Adipose tissue (tissue), 3 donors: ENCODE measurements around the gene OR52N5. TPM values are rescaled to one million over a fixed set of nuclear protein-coding genes. Genes with fewer than 3 reads are reported as not detected.

ENCODE experiments used
- H3K27ac ChIP-seq: one replicate; pipeline ENCODE4 v1.5.1; 2013; ENCODE audit warnings: low read depth, low read length
- WGBS, 3 donors: extraction: QIAGEN DNeasy Blood & Tissue Kit; methylation state at CpG; one replicate each; pipeline ENCODE4 v1.1.7; 2013; 5-methylcytosine and 5-hydroxymethylcytosine counted together
- polyA plus RNA-seq, 3 donors: library from polyadenylated mRNA; stranded (reverse); fragments of 200-250 nt; gene quantifications; one replicate each; pipeline ENCODE4 v1.2.3, GENCODE V29; 2013
- donor health status: healthy with polysubstance abuse.
- donor health status: Bipolar disorder and iron deficiency.
- donor health status: healthy.

The OR52N5 gene
- polyA plus RNA-seq, 3 donors, result 0.04 TPM; not detected in 2

GRCh38 chr11:5736396-5736795, 46.8 kb downstream of the OR52N5 start, which contains the start of gene OR56B1:
OR56B1 (plus strand) TSS chr11:5736448; CDS start chr11:5736517, 69 bp downstream.
- WGBS, 3 donors, result 79 to 91% (median 84%) methylated on average over 1 of the region's 1 CpG
- H3K27ac ChIP-seq, result no peak within 1 kb of the TSS

DNA sequence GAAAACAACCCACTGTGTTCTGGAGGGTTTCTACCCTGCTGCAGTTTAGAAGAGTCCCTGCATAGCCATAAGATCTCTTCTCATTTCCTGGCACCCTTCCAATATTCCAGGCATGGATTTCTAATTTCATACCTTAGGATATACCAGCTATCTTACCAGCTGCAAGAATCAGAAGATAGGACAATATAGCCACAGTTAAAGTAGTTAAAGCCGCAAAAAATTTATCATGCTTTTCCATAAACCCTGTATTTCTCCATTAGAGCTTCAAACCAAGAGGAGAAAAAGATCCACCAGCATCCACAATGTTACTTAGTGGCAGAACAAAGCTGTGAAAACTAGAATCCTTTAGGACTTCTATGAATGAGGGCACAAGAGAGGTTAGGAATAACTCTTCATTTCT, 55.5 kb downstream of the OR52N5 start:
- H3K27ac ChIP-seq, result no peak overlapping the region
- WGBS, 3 donors, result 69 to 100% (median 94%) methylated on average over 1 of the region's 1 CpG

DNA sequence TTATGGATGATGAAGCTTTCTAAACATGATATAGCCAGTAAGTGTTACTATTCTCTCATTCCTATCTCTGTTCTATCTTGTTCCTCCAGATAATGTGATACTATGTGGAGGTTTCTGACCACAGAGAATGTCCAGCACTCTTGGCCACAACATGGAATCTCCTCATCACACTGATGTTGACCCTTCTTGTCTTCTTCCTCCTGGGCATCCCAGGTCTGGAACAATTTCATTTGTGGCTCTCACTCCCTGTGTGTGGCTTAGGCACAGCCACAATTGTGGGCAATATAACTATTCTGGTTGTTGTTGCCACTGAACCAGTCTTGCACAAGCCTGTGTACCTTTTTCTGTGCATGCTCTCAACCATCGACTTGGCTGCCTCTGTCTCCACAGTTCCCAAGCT, 56.8 kb downstream of the OR52N5 start:
- H3K27ac ChIP-seq, result no peak overlapping the region
- WGBS, 3 donors, result 84 to 100% (median 93%) methylated on average over 1 of the region's 1 CpG

Other genes with a start within 250 kb of the OR52N5 start
- gene OR52H1, start 234.8 kb downstream of the OR52N5 start, polyA plus RNA-seq, result not detected
- gene OR52B6, start 202.5 kb downstream of the OR52N5 start, polyA plus RNA-seq, result not detected
- 1 to 10 TPM; 1.4 to 2.9 (median 2.4) TPM for gene TRIM6, start 186.7 kb downstream of the OR52N5 start, polyA plus RNA-seq
- 1 to 10 TPM; 1.8 to 6.7 (median 3.8) TPM for gene TRIM34, start 158.4 kb downstream of the OR52N5 start, polyA plus RNA-seq
- 10 to 100 TPM in 1 of 3 donors, 1 to 10 TPM in 2; 7.7 to 11.2 (median 9.7) TPM for gene TRIM5, start 98.3 kb downstream of the OR52N5 start, polyA plus RNA-seq
- 10 to 100 TPM in 2 of 3 donors, 1 to 10 TPM in 1; 8.3 to 43.7 (median 22.8) TPM for gene TRIM22, start 93.6 kb downstream of the OR52N5 start, polyA plus RNA-seq
- gene OR56B1, start 46.9 kb downstream of the OR52N5 start, polyA plus RNA-seq, result not detected
- gene OR52N4, start 29.1 kb downstream of the OR52N5 start, polyA plus RNA-seq, result under 1 TPM in 1 of 3 donors, not detected in 2; 0.21 TPM
- under 1 TPM in 1 of 3 donors, not detected in 2; 0.06 TPM for gene OR52N1, start 7.9 kb upstream of the OR52N5 start, polyA plus RNA-seq
- under 1 TPM in 1 of 3 donors, not detected in 2; 0.14 TPM for gene OR52N2, start 25.6 kb upstream of the OR52N5 start, polyA plus RNA-seq
- gene OR52E6, start 58.5 kb upstream of the OR52N5 start, polyA plus RNA-seq, result not detected
- gene OR52E8, start 74.3 kb upstream of the OR52N5 start, polyA plus RNA-seq, result not detected
- not detected for gene OR52E4, start 97.3 kb upstream of the OR52N5 start, polyA plus RNA-seq
- not detected for gene OR52E5, start 109.9 kb upstream of the OR52N5 start, polyA plus RNA-seq
- gene OR56A3, start 158.9 kb upstream of the OR52N5 start, polyA plus RNA-seq, result not detected
- gene OR56A5, start 185.1 kb upstream of the OR52N5 start, polyA plus RNA-seq, result not detected
- not detected for gene OR52L1, start 203.6 kb upstream of the OR52N5 start, polyA plus RNA-seq
- gene OR56A4, start 223.6 kb upstream of the OR52N5 start, polyA plus RNA-seq, result not detected
- not detected for gene OR56A1, start 247.4 kb upstream of the OR52N5 start, polyA plus RNA-seq